Renal cortex interstitium (tissue), 15 donors: Measurements from ENCODE around the gene PCBP4. TPM values are rescaled to one million over a fixed set of nuclear protein-coding genes. Genes with fewer than 3 reads are reported as not detected.

Experiments
- DNase-seq, 11 donors: peaks; one replicate each; pipeline ENCODE4 v3.0.0-alpha.2; 2013; ENCODE audit warnings: low read depth in 9 of 11, low spot score in 4 of 11; ENCODE audit errors: extremely low read depth in 1 of 11
- long read RNA-seq, 16 experiments: transcript quantifications; one replicate each; lab custom pipeline, GENCODE V29; 2026
- polyA plus RNA-seq, 3 donors: library from polyadenylated mRNA; unstranded; fragments of 120-200 nt; gene quantifications; one replicate each; pipeline ENCODE4 v1.2.1, GENCODE V29; 2013; ENCODE audit not compliant: insufficient read length in 3 of 3

Gene PCBP4
- 10 to 100 TPM; 56.0 to 77.4 (median 75.5) TPM for polyA plus RNA-seq
- long read RNA-seq, donor 1, partial matches to known transcripts = 0 of 1 reads
- long read RNA-seq, donor 1, other reads (novel, unspliced or antisense) = 0 of 1 reads
- long read RNA-seq, donor 2, partial matches to known transcripts = 0 of 1 reads
- long read RNA-seq, donor 2, other reads (novel, unspliced or antisense) = 0 of 1 reads
- long read RNA-seq, donor 3, partial matches to known transcripts = 0 of 1 reads
- long read RNA-seq, donor 3, other reads (novel, unspliced or antisense) = 0 of 1 reads
- long read RNA-seq, donor 4, partial matches to known transcripts = 5 of 6 reads
- long read RNA-seq, donor 4, other reads (novel, unspliced or antisense) = 0 of 6 reads
- long read RNA-seq, donor 5 = 0 reads
- long read RNA-seq, donor 6 = 0 reads
- long read RNA-seq, donor 7, partial matches to known transcripts = 0 of 1 reads
- long read RNA-seq, donor 7, other reads (novel, unspliced or antisense) = 0 of 1 reads
- long read RNA-seq, donor 8, partial matches to known transcripts = 198 of 216 reads
- long read RNA-seq, donor 8, other reads (novel, unspliced or antisense) = 16 of 216 reads
- long read RNA-seq, donor 9, partial matches to known transcripts = 0 of 1 reads
- long read RNA-seq, donor 9, other reads (novel, unspliced or antisense) = 0 of 1 reads
- long read RNA-seq, donor 10, partial matches to known transcripts = 0 of 1 reads
- long read RNA-seq, donor 10, other reads (novel, unspliced or antisense) = 0 of 1 reads
- long read RNA-seq, donor 11 = 0 reads
- long read RNA-seq, donor 12 = 0 reads
- long read RNA-seq, donor 13, partial matches to known transcripts = 0 of 1 reads
- long read RNA-seq, donor 13, other reads (novel, unspliced or antisense) = 0 of 1 reads
- long read RNA-seq, donor 14, partial matches to known transcripts = 5 of 6 reads
- long read RNA-seq, donor 14, other reads (novel, unspliced or antisense) = 0 of 6 reads
- long read RNA-seq, donor 15 = 0 reads
- long read RNA-seq, donor 16, transcript PCBP4-202 (13 exons, 2,015 nt) = major isoform, 5 of 23 reads
- long read RNA-seq, donor 16, partial matches to known transcripts = 12 of 23 reads
- long read RNA-seq, donor 16, other reads (novel, unspliced or antisense) = 5 of 23 reads

DNA sequence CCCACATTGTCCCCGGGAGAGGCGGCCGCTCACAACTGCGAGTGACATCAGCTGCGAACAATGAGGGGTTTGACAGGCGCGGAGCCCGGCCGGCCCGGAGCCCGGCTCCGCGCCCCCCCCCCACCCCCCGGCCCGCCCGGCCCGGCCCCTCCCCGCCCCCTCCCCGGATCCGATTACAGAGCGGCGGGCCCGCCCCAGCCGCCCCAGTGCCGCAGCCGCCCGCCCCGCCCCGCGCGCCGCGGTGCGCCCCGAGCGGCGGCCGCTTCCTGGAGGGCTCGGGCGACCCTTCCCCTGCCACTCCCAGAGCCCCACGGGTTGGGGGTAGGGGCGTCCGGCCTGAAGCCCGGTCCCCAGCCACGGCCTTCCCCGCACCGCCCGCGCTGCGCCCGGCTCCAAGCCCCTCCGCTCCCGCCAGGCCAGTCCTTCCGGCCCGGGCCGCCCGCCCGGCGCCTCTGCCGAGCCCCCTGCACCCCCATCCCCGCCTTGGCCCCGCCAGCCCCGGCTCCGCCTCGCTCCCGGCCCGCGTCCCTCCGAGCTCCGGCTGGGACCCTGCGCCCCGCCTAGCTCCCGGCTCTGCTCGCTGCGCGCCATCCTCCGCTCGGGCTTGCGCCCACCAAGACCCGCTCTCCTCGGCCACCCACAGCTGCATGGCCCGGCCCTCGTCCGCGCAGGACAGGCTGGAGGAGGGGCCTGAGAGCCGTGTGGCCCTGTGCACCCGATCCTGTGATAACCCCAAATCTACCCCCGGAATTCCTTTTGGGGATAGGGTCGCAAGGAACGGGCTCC lies at the start of gene PCBP4:
TSS of gene PCBP4 (minus strand) at position 71 of the 786 bp plus-strand sequence. CDS start 6,214 bp downstream, outside the sequence.
- peak in 5 of 11 donors; percentile 28 to 59 (median 43) for DNase-seq

GRCh38 chr3:52015438-52016228 lies 48.4 kb upstream of the PCBP4 start:
- no peak for DNase-seq

DNA sequence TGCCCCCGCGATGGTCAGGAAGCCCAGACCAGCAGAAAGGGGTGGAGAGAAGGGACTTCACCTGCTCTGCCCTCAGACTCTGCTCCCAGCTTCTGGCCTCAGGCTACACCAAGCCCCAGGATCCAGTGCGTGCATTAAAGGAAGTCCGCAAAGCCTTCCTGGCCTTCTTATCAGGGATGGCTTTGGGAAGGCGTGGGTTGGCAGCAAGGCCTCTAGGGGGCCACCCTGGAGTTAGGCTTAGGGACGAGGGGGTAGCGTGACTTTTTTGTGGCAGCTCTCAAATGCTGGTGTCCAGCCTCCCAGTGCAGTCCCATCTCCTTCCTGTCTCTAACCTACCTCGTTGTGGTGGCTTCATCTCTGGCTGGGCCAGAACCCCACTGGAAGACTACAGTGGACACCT lies 47.4 kb upstream of the PCBP4 start:
- no peak for DNase-seq

GRCh38 chr3:52013802-52014598 lies 46.7 kb upstream of the PCBP4 start:
- no peak for DNase-seq

GRCh38 chr3:52012699-52013098 lies 45.4 kb upstream of the PCBP4 start:
- no peak for DNase-seq

- DNase-seq = no peak
These were observed 43.2 kb upstream of the PCBP4 start for GRCh38 chr3:52010431-52010830.

DNA sequence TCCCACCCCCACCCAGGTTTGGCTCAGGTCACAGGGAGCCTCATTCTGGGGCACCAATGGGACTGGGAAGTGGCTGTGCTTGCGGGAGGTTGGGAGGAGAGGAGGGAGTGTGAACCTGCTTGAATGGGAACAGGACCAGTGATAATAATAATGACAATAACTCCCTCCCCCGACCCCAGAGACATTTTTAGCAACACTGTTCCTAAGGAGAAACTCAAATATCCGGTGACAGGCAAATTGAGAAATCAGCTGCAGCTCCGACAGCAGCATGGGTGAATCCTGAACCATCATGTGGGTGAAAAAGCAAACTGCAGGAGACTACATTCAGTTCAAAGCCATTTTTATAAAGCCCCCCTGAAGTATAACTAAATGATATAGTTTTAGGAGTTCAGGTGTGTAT lies 40.0 kb upstream of the PCBP4 start:
- no peak for DNase-seq

- no peak for DNase-seq
These were observed 39.5 kb upstream of the PCBP4 start for GRCh38 chr3:52006820-52007133.

DNA sequence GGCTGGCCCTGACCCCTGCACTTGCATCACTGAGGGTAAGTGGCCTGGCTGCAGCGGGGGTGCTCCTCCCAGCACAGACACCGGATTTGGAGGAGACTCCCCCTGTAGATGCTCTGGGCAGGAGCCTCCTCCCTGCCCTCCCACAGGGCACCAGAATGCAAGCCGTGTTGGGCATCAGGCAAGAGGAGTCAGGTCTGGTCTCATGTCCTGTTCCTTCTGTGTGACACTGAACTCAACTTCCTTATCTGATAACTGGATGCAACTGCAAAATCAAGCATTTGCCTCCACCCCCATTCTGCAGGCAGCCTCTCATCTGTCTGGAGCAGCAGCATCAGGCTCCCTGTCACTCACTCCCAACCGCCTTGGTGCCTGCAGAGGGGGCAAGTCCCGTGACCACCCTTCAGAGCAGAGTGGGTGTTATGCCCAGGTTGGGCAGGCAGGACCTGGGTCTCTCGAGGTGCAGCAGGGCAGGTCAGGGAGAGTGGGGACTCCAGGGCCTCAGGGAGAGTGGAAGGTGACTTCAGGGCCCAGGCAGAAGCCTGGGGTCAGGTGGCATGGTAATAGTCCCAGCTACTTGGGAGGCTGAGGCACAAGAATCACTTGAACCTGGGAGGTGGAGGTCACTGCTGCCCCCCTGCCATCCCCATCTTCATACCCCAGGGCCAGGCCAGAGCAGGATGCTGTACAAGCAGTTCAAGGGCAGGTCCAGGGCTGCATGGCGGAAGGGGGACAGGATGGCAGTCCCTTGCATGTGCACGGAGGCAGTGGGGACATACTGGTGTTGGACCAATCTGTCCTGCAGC lies 39.0 kb upstream of the PCBP4 start:
- no peak for DNase-seq

- DNase-seq = peak in 8 of 11 donors; percentile 50 to 79 (median 66)
These were observed 38.3 kb upstream of the PCBP4 start for GRCh38 chr3:52005571-52005986.

DNA sequence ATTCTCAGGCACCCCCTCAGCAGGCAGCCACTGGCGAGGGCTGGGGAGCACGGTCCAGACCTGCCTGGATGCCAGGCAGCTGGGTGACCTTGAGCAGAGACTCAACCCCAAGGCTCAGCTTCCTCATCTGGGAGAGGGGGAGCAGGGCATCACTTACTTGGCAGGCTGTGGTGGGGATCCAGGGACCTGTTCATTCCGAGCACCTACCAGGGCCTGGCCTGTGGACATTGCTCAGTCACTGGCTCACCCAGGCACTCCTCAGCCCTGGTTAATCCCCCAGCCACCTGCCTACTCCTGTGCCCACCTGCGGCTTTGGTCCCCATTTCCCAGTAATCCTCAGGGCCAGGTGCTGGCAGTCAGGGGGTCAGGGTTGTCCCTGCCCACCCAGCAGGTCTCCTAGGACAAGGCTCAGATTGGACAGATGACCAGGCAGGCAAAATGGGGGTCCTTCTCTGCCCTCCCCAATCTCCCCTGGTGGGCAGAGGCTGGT lies 37.7 kb upstream of the PCBP4 start:
- DNase-seq = no peak

- peak in 6 of 11 donors; percentile 41 to 67 (median 53) for DNase-seq
These were observed 37.0 kb upstream of the PCBP4 start for GRCh38 chr3:52004163-52004787.

DNA sequence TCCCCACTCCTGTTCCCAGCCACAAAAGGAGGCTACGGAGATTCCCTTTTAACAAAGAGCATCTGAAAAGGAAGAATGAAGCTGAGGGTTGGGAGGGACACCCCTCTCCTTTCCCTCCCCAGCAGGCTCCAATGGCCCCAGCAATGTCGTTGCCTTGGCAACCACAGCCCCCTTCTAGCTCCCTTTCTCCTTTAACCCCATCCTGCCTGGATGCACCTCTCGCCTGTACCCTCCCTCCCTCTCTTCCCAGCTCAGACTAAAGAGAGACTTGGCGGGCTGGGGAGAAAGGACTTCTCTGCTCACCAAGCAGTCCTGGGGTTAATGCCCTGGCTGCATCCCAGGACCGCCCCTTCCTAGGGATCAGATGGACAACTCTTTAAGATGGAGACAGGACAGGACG lies 35.5 kb upstream of the PCBP4 start:
- DNase-seq = no peak

- peak in 9 of 11 donors; percentile 62 to 82 (median 75) for DNase-seq
These were observed 34.3 kb upstream of the PCBP4 start for GRCh38 chr3:52001443-52001974.

DNA sequence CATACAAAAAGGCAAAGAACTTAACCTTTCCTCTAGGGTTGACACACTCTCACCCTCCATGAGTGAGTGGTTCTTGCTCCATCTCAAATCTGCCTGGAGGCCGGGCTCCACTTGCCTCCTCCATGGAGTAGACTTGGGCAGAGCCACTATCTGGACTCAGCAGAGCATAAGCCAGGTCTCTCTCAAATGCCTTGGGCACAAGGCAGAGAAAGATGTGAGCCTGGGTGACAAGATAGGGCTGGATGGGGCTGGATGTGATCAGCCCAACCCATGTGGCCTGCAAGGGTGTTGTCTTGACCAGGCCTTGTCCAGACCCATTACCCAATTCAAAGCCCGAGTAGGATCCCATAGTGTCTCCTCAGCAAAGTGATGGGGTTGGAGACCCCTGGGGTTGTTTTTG lies 32.6 kb upstream of the PCBP4 start:
- DNase-seq = no peak

GRCh38 chr3:51998774-51999173 lies 31.5 kb upstream of the PCBP4 start:
- DNase-seq = no peak
